DOHH2 (cell line): ENCODE results near the gene GET4.

Source experiments
- H3F3A ChIP-seq: fragments of 200-600 bp; sonication (generic), shearing (Covaris generic); 2 replicates; pipeline ENCODE4 v1.6.0; 2016; ENCODE audit warnings: antibody characterized with exemption, mild to moderate bottlenecking; ENCODE audit not compliant: control insufficient read depth, insufficient read depth
- H3K27ac ChIP-seq: fragments of 200-600 bp; sonication (generic); 2 replicates; pipeline ENCODE4 v1.5.1; 2014; ENCODE audit warnings: low read depth, mild to moderate bottlenecking, low read length, moderate library complexity
- H3K27me3 ChIP-seq: fragments of 200-600 bp; sonication (generic); 2 replicates; pipeline ENCODE4 v1.6.1; 2014; ENCODE audit warnings: mild to moderate bottlenecking, low read length, mixed read lengths; ENCODE audit not compliant: control insufficient read depth
- H3K36me3 ChIP-seq: fragments of 200-600 bp; sonication (generic); 2 replicates; pipeline ENCODE4 v1.6.1; 2014; ENCODE audit warnings: mild to moderate bottlenecking, low read length, moderate library complexity, mixed read lengths; ENCODE audit not compliant: control insufficient read depth
- H3K4me1 ChIP-seq: fragments of 200-600 bp; sonication (generic); 2 replicates; pipeline ENCODE4 v1.6.1; 2014; ENCODE audit warnings: mild to moderate bottlenecking, low read length, mixed read lengths; ENCODE audit not compliant: control insufficient read depth
- H3K4me2 ChIP-seq: fragments of 200-600 bp; sonication (generic); 2 replicates; pipeline ENCODE4 v1.6.0; 2014; ENCODE audit warnings: mild to moderate bottlenecking, low read length, moderate library complexity
- H3K4me3 ChIP-seq: fragments of 200-600 bp; sonication (generic); 2 replicates; pipeline ENCODE4 v1.5.1; 2014; ENCODE audit warnings: mild to moderate bottlenecking, low read length, mixed read lengths
- H3K79me2 ChIP-seq: fragments of 200-600 bp; sonication (generic); 2 replicates; pipeline ENCODE4 v1.6.1; 2014; ENCODE audit warnings: mild to moderate bottlenecking, low read length, mixed read lengths; ENCODE audit not compliant: control insufficient read depth
- H3K9me2 ChIP-seq: fragments of 200-600 bp; sonication (generic); replicated peaks from 2 replicates; pipeline ENCODE4 v1.6.1; 2014; ENCODE audit warnings: mild to moderate bottlenecking, low read length, mixed read lengths; ENCODE audit not compliant: control insufficient read depth
- H3K9me3 ChIP-seq: fragments of 200-600 bp; sonication (generic); 2 replicates; pipeline ENCODE4 v1.6.1; 2014; ENCODE audit warnings: antibody characterized with exemption, low read length, mixed read lengths; ENCODE audit not compliant: control insufficient read depth, insufficient read depth
- H4K20me1 ChIP-seq: fragments of 200-600 bp; sonication (generic); 2 replicates; pipeline ENCODE4 v1.6.0; 2014; ENCODE audit warnings: low read depth, mild to moderate bottlenecking, antibody characterized with exemption, low read length, moderate library complexity; ENCODE audit not compliant: control insufficient read depth, insufficient read depth
- CTCF ChIP-seq: fragments of 200-600 bp; sonication (generic); IDR thresholded peaks from one replicate; pipeline ENCODE4 v1.5.1; 2014; ENCODE audit warnings: antibody characterized with exemption, mild to moderate bottlenecking, low read depth, low read length; ENCODE audit not compliant: poor library complexity, severe bottlenecking
- EZH2phosphoT487 ChIP-seq: fragments of 200-600 bp; sonication (generic); IDR thresholded peaks from 2 replicates; pipeline ENCODE4 v1.6.1; 2017; ENCODE audit warnings: borderline replicate concordance, mild to moderate bottlenecking, antibody characterized with exemption, low read length, moderate library complexity, mixed read lengths

GET4 gene

GRCh38 chr7:833601-834258 is 42.6 kb upstream of the GET4 start:
- Histone ChIP-seq H3K9me3 (no peaks in the 10 kb centered on the region), H3K36me3 (peaks cover 30% of the 10 kb centered on the region), H3K79me2 (peaks cover 98% of the 10 kb centered on the region), H3K9me2 (no peaks in the 10 kb centered on the region), H3K27me3 (no peaks in the 10 kb centered on the region), H4K20me1 (peaks cover 30% of the 10 kb centered on the region), H3F3A (no peaks in the 10 kb centered on the region), H3K4me2 (no peak overlapping the region), H3K27ac (no peak overlapping the region), H3K4me1 (peaks cover 23% of the 10 kb centered on the region), H3K4me3 (no peak overlapping the region)
- TF ChIP-seq EZH2phosphoT487, result no peak

- H3K4me3 ChIP-seq, result no peak overlapping the region
- no peaks in the 10 kb centered on the region for H3K27me3 ChIP-seq
- no peaks in the 10 kb centered on the region for H3F3A ChIP-seq
- peaks cover 28% of the 10 kb centered on the region for H4K20me1 ChIP-seq
- H3K36me3 ChIP-seq, result peaks cover 34% of the 10 kb centered on the region
- H3K9me3 ChIP-seq, result no peaks in the 10 kb centered on the region
- H3K79me2 ChIP-seq, result peaks cover 97% of the 10 kb centered on the region
- no peak for TF ChIP-seq CTCF
- TF ChIP-seq EZH2phosphoT487, result no peak
- peaks cover 23% of the 10 kb centered on the region for H3K4me1 ChIP-seq
- H3K27ac ChIP-seq, result no peak overlapping the region
- no peak overlapping the region for H3K4me2 ChIP-seq
- no peaks in the 10 kb centered on the region for H3K9me2 ChIP-seq
Observed at GRCh38 chr7:834277-834676, 42.1 kb upstream of the GET4 start.

- TF ChIP-seq CTCF (no peak), EZH2phosphoT487 (no peak)
- Histone ChIP-seq H3K79me2 (peaks cover 90% of the 10 kb centered on the region), H3K36me3 (peaks cover 38% of the 10 kb centered on the region), H3K4me2 (no peak overlapping the region), H3K27me3 (no peaks in the 10 kb centered on the region), H3K27ac (no peak overlapping the region), H3K9me2 (no peaks in the 10 kb centered on the region), H3F3A (no peaks in the 10 kb centered on the region), H3K4me3 (no peak overlapping the region), H3K4me1 (peaks cover 22% of the 10 kb centered on the region), H3K9me3 (no peaks in the 10 kb centered on the region), H4K20me1 (peaks cover 26% of the 10 kb centered on the region)
Observed at GRCh38 chr7:835021-835420, 41.3 kb upstream of the GET4 start.

GRCh38 chr7:835485-836401 is 40.6 kb upstream of the GET4 start:
- no peak overlapping the region for H3K27ac ChIP-seq
- no peaks in the 10 kb centered on the region for H3K9me3 ChIP-seq
- TF ChIP-seq CTCF (no peak), EZH2phosphoT487 (no peak)
- no peak overlapping the region for H3K4me3 ChIP-seq
- H3F3A ChIP-seq, result no peaks in the 10 kb centered on the region
- peaks cover 42% of the 10 kb centered on the region for H3K36me3 ChIP-seq
- H3K27me3 ChIP-seq, result no peaks in the 10 kb centered on the region
- H4K20me1 ChIP-seq, result peaks cover 19% of the 10 kb centered on the region
- no peak overlapping the region for H3K4me2 ChIP-seq
- H3K4me1 ChIP-seq, result peaks cover 15% of the 10 kb centered on the region
- no peaks in the 10 kb centered on the region for H3K9me2 ChIP-seq
- peaks cover 82% of the 10 kb centered on the region for H3K79me2 ChIP-seq
